GM12872 (cell line): ENCODE results near the gene LFNG.

ENCODE experiments used
- CTCF ChIP-seq: IDR thresholded peaks from 3 replicates; pipeline ENCODE4 v1.5.1; 2011; ENCODE audit warnings: low read depth, mild to moderate bottlenecking, low read length, moderate library complexity; ENCODE audit not compliant: insufficient read depth

Gene LFNG

GRCh38 chr7:2527505-2528467 is 8.2 kb downstream of the LFNG start:
- TF ChIP-seq CTCF: no peak

- no peak for TF ChIP-seq CTCF
Observed at GRCh38 chr7:2528481-2529095, 9.0 kb downstream of the LFNG start.

- no peak for TF ChIP-seq CTCF
Observed at GRCh38 chr7:2529161-2530070, 9.8 kb downstream of the LFNG start.

GRCh38 chr7:2530071-2530987 is 10.8 kb downstream of the LFNG start:
- TF ChIP-seq CTCF: no peak

GRCh38 chr7:2537981-2538851 is 18.6 kb downstream of the LFNG start:
- no peak for TF ChIP-seq CTCF
